ENCODE data around the gene PINK1.

DNA sequence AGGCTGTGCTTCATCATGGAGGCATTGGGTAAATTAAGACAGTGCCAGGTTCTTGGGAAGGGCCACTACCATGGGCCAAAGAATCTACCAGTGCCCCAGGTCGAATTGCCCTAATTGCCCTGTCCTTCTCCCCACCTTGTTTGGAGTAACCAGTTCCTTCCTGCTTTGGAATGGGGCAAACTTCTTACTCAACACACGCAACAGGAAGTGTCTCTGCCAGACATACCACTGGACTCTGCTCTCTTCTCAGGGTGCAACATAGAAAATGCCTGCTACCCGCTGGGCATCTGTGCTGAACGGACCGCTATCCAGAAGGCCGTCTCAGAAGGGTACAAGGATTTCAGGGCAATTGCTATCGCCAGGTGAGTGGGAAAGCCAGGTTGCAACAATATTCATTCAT lies 28.6 kb upstream of the PINK1 start:
- TF ChIP-seq, protein P1, sequence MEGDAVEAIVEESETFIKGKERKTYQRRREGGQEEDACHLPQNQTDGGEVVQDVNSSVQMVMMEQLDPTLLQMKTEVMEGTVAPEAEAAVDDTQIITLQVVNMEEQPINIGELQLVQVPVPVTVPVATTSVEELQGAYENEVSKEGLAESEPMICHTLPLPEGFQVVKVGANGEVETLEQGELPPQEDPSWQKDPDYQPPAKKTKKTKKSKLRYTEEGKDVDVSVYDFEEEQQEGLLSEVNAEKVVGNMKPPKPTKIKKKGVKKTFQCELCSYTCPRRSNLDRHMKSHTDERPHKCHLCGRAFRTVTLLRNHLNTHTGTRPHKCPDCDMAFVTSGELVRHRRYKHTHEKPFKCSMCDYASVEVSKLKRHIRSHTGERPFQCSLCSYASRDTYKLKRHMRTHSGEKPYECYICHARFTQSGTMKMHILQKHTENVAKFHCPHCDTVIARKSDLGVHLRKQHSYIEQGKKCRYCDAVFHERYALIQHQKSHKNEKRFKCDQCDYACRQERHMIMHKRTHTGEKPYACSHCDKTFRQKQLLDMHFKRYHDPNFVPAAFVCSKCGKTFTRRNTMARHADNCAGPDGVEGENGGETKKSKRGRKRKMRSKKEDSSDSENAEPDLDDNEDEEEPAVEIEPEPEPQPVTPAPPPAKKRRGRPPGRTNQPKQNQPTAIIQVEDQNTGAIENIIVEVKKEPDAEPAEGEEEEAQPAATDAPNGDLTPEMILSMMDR (IDR thresholded peaks at IDR 0.05): no peak
- no peak for TF ChIP-seq POLR2A (IDR thresholded peaks at IDR 0.05)

All from prostate gland (tissue), 2 donors.